Lower leg skin (tissue), 4 donors: ENCODE results near the gene CDC25B. TPM values are rescaled to one million over a fixed set of nuclear protein-coding genes. Genes with fewer than 3 reads are reported as not detected.
"Not testable (repeated sequence)": the region's sequence is repeated elsewhere in the genome, so short reads cannot be mapped to it uniquely, and the experiment has no call there.

Experiments used
- DNase-seq, 2 donors: peaks; one replicate each; pipeline ENCODE4 v3.0.0-alpha.2; 2019; ENCODE audit warnings: low spot score in 2 of 2
- H3K4me3 ChIP-seq: fragments of 200-600 bp; sonication (generic); 2 replicates; pipeline ENCODE4 v1.5.1; 2017; ENCODE audit warnings: mild to moderate bottlenecking, low read depth; ENCODE audit not compliant: poor library complexity, severe bottlenecking
- POLR2A ChIP-seq, 2 donors: fragments of 450-650 bp; IDR thresholded peaks; one replicate each; pipeline ENCODE4 v1.6.1; 2016 to 2017; ENCODE audit warnings: antibody characterized with exemption in 2 of 2, mild to moderate bottlenecking in 1 of 2, moderate library complexity in 1 of 2
- WGBS, 2 donors: methylation state at CpG; one replicate each; pipeline ENCODE4 v1.1.5; 2018; 5-methylcytosine and 5-hydroxymethylcytosine counted together
- intact Hi-C: fragments of 100-400 bp; cut with DNase I; formaldehyde crosslinking; loops from one replicate; pipeline ENCODE4 v1.15.0; 2023; ENCODE audit warnings: low total_unique reads
- total RNA-seq, 4 donors: library from RNA; depleted of rRNA; stranded (reverse); fragments of >200 nt; gene quantifications; one replicate each; pipeline ENCODE4 v1.1.0, GENCODE V29; 2016
- TF ChIP-seq, protein P1 (sequence below), 3 donors: fragments of 450-650 bp; IDR thresholded peaks; one replicate each; pipeline ENCODE4 v1.5.1; 2016; ENCODE audit warnings: antibody characterized with exemption in 3 of 3, mild to moderate bottlenecking in 3 of 3, moderate library complexity in 2 of 3

Gene CDC25B
- total RNA-seq, 4 donors from 2014 or later, result 13.5 to 23.2 (median 18.5) TPM

- intact Hi-C loops, result no loop called here
- no peak overlapping the region for H3K4me3 ChIP-seq
- TF ChIP-seq POLR2A (IDR thresholded peaks at IDR 0.05), result no peak
- TF ChIP-seq, protein P1, sequence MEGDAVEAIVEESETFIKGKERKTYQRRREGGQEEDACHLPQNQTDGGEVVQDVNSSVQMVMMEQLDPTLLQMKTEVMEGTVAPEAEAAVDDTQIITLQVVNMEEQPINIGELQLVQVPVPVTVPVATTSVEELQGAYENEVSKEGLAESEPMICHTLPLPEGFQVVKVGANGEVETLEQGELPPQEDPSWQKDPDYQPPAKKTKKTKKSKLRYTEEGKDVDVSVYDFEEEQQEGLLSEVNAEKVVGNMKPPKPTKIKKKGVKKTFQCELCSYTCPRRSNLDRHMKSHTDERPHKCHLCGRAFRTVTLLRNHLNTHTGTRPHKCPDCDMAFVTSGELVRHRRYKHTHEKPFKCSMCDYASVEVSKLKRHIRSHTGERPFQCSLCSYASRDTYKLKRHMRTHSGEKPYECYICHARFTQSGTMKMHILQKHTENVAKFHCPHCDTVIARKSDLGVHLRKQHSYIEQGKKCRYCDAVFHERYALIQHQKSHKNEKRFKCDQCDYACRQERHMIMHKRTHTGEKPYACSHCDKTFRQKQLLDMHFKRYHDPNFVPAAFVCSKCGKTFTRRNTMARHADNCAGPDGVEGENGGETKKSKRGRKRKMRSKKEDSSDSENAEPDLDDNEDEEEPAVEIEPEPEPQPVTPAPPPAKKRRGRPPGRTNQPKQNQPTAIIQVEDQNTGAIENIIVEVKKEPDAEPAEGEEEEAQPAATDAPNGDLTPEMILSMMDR (IDR thresholded peaks at IDR 0.05), result no peak
- DNase-seq, result no peak
- WGBS, 2 donors, result 90 to 91% methylated on average over 3 of the region's 3 CpGs
Observed at GRCh38 chr20:3828798-3829197, 32.7 kb downstream of the CDC25B start.

DNA sequence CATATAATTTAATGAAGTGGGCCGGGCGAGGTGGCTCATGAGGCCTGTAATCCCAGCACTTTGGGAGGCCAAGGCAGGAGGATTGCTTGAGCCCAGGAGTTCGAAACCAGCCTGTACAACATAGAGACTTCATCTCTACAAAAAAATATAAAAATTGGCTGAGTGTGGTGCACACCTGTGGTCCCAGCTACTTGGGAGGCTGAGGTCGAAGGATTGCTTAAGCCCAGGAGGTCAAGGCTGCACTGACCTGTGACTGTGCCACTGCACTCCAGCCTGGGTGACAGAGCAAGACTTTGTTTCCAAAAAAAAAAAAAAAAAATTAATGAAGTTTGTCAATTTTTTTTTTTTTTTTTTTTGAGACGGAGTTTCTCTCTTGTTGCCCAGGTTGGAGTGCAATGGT lies 33.8 kb downstream of the CDC25B start:
- H3K4me3 ChIP-seq, DNase-seq, intact Hi-C loops: not testable (repeated sequence)
- WGBS, 2 donors, result 98 to 99% methylated on average over 5 of the region's 5 CpGs

GRCh38 chr20:3836132-3836531 lies 40.0 kb downstream of the CDC25B start:
- intact Hi-C loops, result no loop called here
- DNase-seq, result no peak
- H3K4me3 ChIP-seq, result no peak overlapping the region
- WGBS, 2 donors, result 97% methylated on average over 4 of the region's 4 CpGs
- no peak for TF ChIP-seq POLR2A (IDR thresholded peaks at IDR 0.05)
- TF ChIP-seq, protein P1 (IDR thresholded peaks at IDR 0.05), result no peak

- H3K4me3 ChIP-seq, result no peak overlapping the region
- no peak for DNase-seq
- no peak for TF ChIP-seq POLR2A (IDR thresholded peaks at IDR 0.05)
- TF ChIP-seq, protein P1 (IDR thresholded peaks at IDR 0.05), result no peak
- WGBS, 2 donors, result 81 to 82% methylated on average over 3 of the region's 3 CpGs
- intact Hi-C loops, result no loop called here
Observed at GRCh38 chr20:3839328-3839727, 43.2 kb downstream of the CDC25B start.

DNA sequence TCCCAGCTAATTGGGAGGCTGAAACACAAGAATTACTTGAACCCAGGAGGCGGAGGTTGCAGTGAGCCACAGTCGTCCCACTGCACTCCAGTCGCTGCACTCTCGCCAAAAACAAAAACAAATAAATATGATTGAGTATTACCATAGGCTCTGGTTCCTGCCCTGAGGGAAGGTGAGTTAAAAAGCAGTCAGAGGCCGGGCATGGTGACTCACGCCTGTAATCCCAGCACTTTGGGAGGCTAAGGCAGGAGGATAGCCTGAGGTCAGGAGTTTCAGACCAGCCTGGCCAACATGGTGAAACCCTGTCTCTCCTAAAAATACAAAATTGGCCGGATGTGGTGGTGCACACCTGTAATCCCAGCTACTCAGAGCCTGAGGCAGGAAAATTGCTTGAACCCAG lies 44.1 kb downstream of the CDC25B start:
- intact Hi-C loops, H3K4me3 ChIP-seq, DNase-seq: not testable (repeated sequence)
- 90 to 93% methylated on average over 7 of the region's 7 CpGs for WGBS, 2 donors

- H3K4me3 ChIP-seq, result no peak overlapping the region
- intact Hi-C loops, result no loop called here
- TF ChIP-seq, protein P1 (IDR thresholded peaks at IDR 0.05), result no peak
- no peak for TF ChIP-seq POLR2A (IDR thresholded peaks at IDR 0.05)
- DNase-seq, result no peak
- WGBS, 2 donors, result 88 to 92% methylated on average over 7 of the region's 7 CpGs
Observed at GRCh38 chr20:3842348-3842930, 46.3 kb downstream of the CDC25B start.

DNA sequence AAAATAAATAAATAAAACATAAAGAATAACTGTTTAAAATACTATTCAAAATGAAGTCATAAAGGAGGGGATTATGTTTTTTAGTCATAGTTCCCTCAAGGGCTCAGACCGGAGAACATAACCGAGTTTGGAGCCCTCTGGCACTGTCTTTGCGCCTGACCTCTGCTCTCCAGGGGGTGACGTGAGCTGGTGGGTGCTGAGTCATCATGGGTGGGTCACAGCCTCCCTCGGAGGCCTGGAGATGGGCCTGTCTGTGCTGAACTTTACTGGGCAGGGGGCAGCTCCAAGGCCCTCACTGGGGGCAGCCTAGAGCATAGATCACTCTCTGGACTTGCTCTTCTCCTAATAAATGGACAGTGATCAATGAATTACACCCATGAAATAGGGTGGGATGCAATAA lies 47.4 kb downstream of the CDC25B start:
- DNase-seq, result no peak
- TF ChIP-seq POLR2A (IDR thresholded peaks at IDR 0.05), result no peak
- TF ChIP-seq, protein P1 (IDR thresholded peaks at IDR 0.05), result no peak
- intact Hi-C loops, result no loop called here
- 34 to 38% methylated on average over 5 of the region's 5 CpGs for WGBS, 2 donors
- no peak overlapping the region for H3K4me3 ChIP-seq

GRCh38 chr20:3843990-3844619 lies 48.0 kb downstream of the CDC25B start:
- intact Hi-C loops, DNase-seq, H3K4me3 ChIP-seq: not testable (repeated sequence)
- WGBS, 2 donors, result 88 to 97% methylated on average over 9 of the region's 9 CpGs
